GM23248 (cell line): ENCODE results near the gene THBS2.

Source experiments
- EZH2 ChIP-seq: fragments of 200-600 bp; sonication (generic); IDR thresholded peaks from 2 replicates; pipeline ENCODE4 v1.6.1; 2018; ENCODE audit warnings: antibody characterized with exemption, mild to moderate bottlenecking; ENCODE audit not compliant: insufficient read depth, poor library complexity, severe bottlenecking
- EZH2phosphoT487 ChIP-seq: fragments of 200-600 bp; sonication (generic); IDR thresholded peaks from 2 replicates; pipeline ENCODE4 v1.6.1; 2018; ENCODE audit warnings: antibody characterized with exemption, moderate library complexity, mild to moderate bottlenecking, low read depth; ENCODE audit not compliant: insufficient read depth

DNA sequence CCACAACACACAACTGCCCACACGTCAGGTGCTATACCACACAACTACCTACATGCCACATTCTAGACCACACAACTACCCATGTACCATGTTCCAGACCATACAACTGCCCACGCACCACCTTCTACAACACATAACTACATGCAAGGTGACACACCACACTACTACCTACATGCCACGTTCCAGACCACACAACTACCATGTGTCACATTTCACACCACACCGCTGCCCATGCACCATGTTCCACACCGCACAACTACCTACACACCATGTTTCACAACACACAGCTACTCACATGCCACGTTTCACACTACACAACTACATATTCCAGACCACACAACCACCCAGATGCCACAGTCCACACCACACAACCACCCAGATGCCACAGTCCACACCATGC, 19.8 kb downstream of the THBS2 start:
- TF ChIP-seq EZH2phosphoT487: no peak
- no peak for TF ChIP-seq EZH2
